HepG2 (cell line): ENCODE results near the gene SASH3. TPM values are rescaled to one million over a fixed set of nuclear protein-coding genes. Genes with fewer than 3 reads are reported as not detected.

Experiments
- ATF1 ChIP-seq: IDR thresholded peaks from 2 replicates; pipeline ENCODE4 v1.6.1; 2016; ENCODE audit warnings: mild to moderate bottlenecking, control low read depth
- EHMT2 ChIP-seq: fragments of 200-600 bp; sonication (generic); IDR thresholded peaks from 2 replicates; pipeline ENCODE4 v1.7.0; 2017; ENCODE audit warnings: antibody characterized with exemption, low read depth, low read length, borderline replicate concordance
- GMEB1 ChIP-seq: sonication (generic); formaldehyde crosslinking; IDR thresholded peaks from 2 replicates; pipeline ENCODE4 v1.5.1; 2020; ENCODE audit warnings: missing genetic modification reagents, mild to moderate bottlenecking, borderline replicate concordance
- HNF4G ChIP-seq, 2 experiments: sonication (generic) in 1 of 2; formaldehyde crosslinking in 1 of 2; IDR thresholded peaks; 2 replicates each; pipeline versions ENCODE4 v1.4.0 to v1.6.1; 2011 to 2020; ENCODE audit warnings: borderline replicate concordance in 2 of 2, low read depth in 2 of 2, mild to moderate bottlenecking in 2 of 2, low read length in 1 of 2, missing genetic modification reagents in 1 of 2, moderate library complexity in 1 of 2
- IKZF5 ChIP-seq: IDR thresholded peaks from 2 replicates; pipeline ENCODE4 v1.6.1; 2018; ENCODE audit warnings: missing genetic modification reagents, mild to moderate bottlenecking, missing compliant biosample characterization
- ISL2 ChIP-seq: sonication (generic); formaldehyde crosslinking; IDR thresholded peaks from 2 replicates; pipeline ENCODE4 v1.5.0; 2020; ENCODE audit warnings: missing genetic modification reagents
- MXI1 ChIP-seq: IDR thresholded peaks from 3 replicates; pipeline ENCODE4 v1.6.1; 2012; ENCODE audit warnings: low read depth, low read length, inconsistent platforms, borderline replicate concordance
- PHF8 ChIP-seq: sonication (generic); formaldehyde crosslinking; IDR thresholded peaks from 2 replicates; pipeline ENCODE4 v1.5.0; 2020; ENCODE audit warnings: missing genetic modification reagents
- POLR2A ChIP-seq, 2 experiments: IDR thresholded peaks; 2 replicates each; pipeline ENCODE4 v1.6.1; 2011; ENCODE audit warnings: low read depth in 2 of 2, low read length in 2 of 2, mild to moderate bottlenecking in 1 of 2, moderate library complexity in 1 of 2; ENCODE audit not compliant: insufficient read depth in 1 of 2
- RBFOX2 ChIP-seq: fragments of 200-400 bp; formaldehyde crosslinking; IDR thresholded peaks from 2 replicates; pipeline ENCODE4 v1.6.1; 2017; ENCODE audit warnings: low read depth, mild to moderate bottlenecking, low read length
- RFX5 ChIP-seq: IDR thresholded peaks from 2 replicates; pipeline ENCODE4 v1.6.1; 2011; ENCODE audit warnings: low read depth, low read length, improper control_type of control experiment
- ZMYM4 ChIP-seq: sonication (generic); formaldehyde crosslinking; IDR thresholded peaks from 2 replicates; pipeline ENCODE4 v1.8.1; 2023; ENCODE audit warnings: mild to moderate bottlenecking, missing genetic modification reagents
- ZNF512B ChIP-seq: sonication (generic); formaldehyde crosslinking; IDR thresholded peaks from 2 replicates; pipeline ENCODE4 v1.5.1; 2020; ENCODE audit warnings: missing genetic modification reagents, mild to moderate bottlenecking, borderline replicate concordance
- ZNF609 ChIP-seq: sonication (generic); formaldehyde crosslinking; IDR thresholded peaks from 2 replicates; pipeline ENCODE4 v1.4.0; 2020; ENCODE audit warnings: mild to moderate bottlenecking, missing genetic modification reagents, borderline replicate concordance
- polyA plus RNA-seq, 8 experiments: library from polyadenylated mRNA; depleted of rRNA in 3 of 8; stranded (reverse) in 7 of 8; unstranded in 1 of 8; fragments of >200 nt; fragmentation: Illumina TruSeq in 4 of 8; extraction: Trizol in 4 of 8; gene quantifications; 2 replicates each; pipeline versions ENCODE4 v1.2.1 to v1.2.3, GENCODE V29; 2011 to 2016; ENCODE audit warnings: low read depth in 4 of 8, missing spikeins in 1 of 8, mixed read lengths in 1 of 8; ENCODE audit not compliant: insufficient read depth in 1 of 8
- total RNA-seq, 5 experiments: library from RNA; depleted of rRNA; stranded (reverse); fragments of >200 nt; fragmentation: Illumina TruSeq; extraction: Trizol; gene quantifications; 2 replicates each; pipeline ENCODE4 v1.2.3, GENCODE V29; 2016; ENCODE audit warnings: low read depth in 1 of 5

Gene SASH3
- total and polyA plus RNA-seq, 2 of the 13 experiments (the other 11 are each of a cell fraction or from before 2014, with no cell fraction given): 0.08 TPM; not detected in 1

- TF ChIP-seq MXI1: peak; percentile 14; the same call in 1 of the 3 replicates
- peak; percentile 62; the same call in 1 of the 2 replicates for TF ChIP-seq ATF1 (CRISPR knock-in tag)
- TF ChIP-seq ZMYM4: 0 out of 2 replicates have a peak, but pooled peaks have one; percentile 29
- 0 out of 2 replicates have a peak, but pooled peaks have one; percentile 3 for TF ChIP-seq IKZF5 (CRISPR knock-in tag)
- TF ChIP-seq POLR2A (IDR thresholded peaks at IDR 0.05; ENCODE audit: insufficient read depth in 1 of 2, low read depth in 2 of 2, low read length in 2 of 2): peak; percentile 77 to 80
- no peak for TF ChIP-seq ISL2 (CRISPR knock-in tag)
- TF ChIP-seq ZNF512B (CRISPR knock-in tag): no peak
- 0 out of 2 replicates have a peak, but pooled peaks have one; percentile 13 for TF ChIP-seq ZNF609
- 0 out of 2 replicates have a peak, but pooled peaks have one; percentile 20 for TF ChIP-seq GMEB1 (CRISPR knock-in tag)
- TF ChIP-seq HNF4G (IDR thresholded peaks at IDR 0.05; ENCODE audit: borderline replicate concordance, low read depth, low read length): no peak
- no peak for TF ChIP-seq HNF4G (CRISPR knock-in tag; IDR thresholded peaks at IDR 0.05; ENCODE audit: borderline replicate concordance, low read depth)
- peak; percentile 81 for TF ChIP-seq RBFOX2
- 0 out of 2 replicates have a peak, but pooled peaks have one; percentile 11 for TF ChIP-seq RFX5
- TF ChIP-seq EHMT2: no peak
- peak; percentile 56; the same call in 1 of the 2 replicates for TF ChIP-seq PHF8 (CRISPR knock-in tag)
Measured at GRCh38 chrX:129843459-129844306, 63.9 kb downstream of the SASH3 start, which contains the start of gene ZDHHC9 (continued).
